ENCODE data around the gene IDI1.
"Not testable (repeated sequence)": the region's sequence is repeated elsewhere in the genome, so short reads cannot be mapped to it uniquely, and the experiment has no call there.

IDI1 gene

DNA sequence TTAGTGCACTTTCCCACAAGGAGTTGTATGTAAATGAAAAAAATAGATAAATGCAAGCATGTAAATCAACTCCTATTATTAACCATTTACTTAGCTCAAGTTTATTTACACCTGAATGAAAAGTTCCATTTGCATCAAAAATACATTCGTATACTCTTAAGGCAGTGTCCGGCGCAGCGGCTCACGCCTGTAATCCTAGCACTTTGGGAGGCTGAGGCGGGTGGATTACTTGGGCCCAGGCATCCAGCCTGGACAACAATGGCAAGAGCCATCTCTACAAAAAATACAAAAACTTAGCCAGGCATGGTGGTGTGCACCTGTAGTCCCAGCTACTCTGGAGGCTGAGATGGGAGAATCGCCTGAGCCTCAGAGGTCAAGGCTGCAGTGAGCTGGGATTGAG lies 19.1 kb downstream of the IDI1 start:
- DNase-seq, result no peak

DNA sequence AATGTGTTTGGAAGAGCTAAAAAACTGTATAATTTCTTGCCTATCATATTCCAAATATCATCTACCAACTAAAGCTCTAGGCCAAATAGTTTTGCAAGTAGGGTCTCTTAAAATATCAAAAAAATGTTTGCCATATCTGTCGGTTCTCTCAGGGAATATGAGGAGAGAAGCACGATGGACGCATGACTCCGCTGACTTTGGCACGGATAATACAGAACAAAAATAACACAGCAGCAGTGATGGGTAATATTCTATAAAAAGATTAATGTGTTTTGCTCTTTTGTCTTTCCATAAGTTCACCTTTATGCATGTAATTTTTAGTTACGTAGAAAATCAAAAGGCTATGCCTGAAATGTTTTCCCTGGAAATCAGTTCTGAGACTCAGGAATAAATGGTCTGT lies 22.3 kb downstream of the IDI1 start:
- no peak for DNase-seq

DNA sequence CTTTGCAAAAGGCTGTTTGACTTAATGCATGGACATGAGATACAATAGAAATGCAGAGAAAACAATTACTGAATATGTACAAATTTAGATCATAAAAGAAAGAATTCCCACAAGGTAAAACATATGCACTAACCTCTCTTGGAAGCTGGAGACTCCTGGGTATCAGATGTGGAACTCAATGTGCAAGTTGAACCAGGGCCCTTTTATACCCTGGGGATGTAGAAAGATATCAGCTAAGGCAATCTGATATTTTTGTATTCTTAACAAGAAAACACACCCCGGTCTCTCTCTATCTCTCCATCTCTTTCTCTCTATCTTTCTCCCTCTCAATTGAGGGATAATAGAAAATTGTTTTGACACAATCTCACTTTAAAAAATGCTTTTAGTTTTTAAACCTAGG lies 23.2 kb downstream of the IDI1 start, which contains the start of gene IDI2:
Gene IDI2 (minus strand): TSS at position 177 of the 400 bp plus-strand sequence. CDS start 1,136 bp downstream, outside the sequence.
- no peak for DNase-seq

DNA sequence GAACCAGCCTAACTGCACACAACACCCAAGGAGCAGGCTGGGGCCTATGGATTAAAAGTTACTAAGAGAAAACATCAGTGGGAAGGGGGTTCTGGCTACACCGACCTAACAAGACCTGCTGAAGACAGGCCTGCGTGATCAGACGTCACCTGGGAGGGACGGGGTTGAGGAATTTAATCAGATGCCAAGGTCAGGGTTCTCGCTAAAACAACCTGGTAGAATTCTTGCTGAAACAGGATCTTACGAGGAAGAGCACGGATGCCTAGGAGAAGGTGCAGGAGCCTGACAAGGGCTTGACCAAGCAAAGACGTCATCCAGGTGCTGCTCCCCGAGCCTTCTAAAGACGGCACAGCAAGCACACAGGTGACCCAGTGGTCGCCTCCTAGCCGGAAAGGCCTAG lies 24.8 kb downstream of the IDI1 start:
- DNase-seq, result no peak

DNA sequence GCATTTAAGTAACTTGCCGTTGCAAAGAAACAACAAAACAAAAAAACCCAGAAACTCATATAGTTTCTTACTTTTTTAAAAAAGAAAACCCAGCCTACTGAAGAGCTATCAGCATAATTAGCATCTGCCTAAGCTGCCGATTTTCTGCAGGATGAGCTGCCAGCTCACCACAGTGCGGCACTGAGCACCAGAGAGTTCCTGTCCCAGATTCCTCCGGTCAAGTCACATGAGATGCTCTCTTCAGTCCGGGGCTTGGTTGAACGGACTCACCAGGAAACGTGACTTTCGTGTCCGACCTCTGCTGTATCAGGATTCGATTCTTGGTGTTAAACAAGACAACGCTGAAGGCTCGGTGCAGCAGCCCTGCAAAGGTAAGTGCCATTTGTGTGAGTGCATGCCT lies 26.5 kb downstream of the IDI1 start:
- no peak for DNase-seq

DNA sequence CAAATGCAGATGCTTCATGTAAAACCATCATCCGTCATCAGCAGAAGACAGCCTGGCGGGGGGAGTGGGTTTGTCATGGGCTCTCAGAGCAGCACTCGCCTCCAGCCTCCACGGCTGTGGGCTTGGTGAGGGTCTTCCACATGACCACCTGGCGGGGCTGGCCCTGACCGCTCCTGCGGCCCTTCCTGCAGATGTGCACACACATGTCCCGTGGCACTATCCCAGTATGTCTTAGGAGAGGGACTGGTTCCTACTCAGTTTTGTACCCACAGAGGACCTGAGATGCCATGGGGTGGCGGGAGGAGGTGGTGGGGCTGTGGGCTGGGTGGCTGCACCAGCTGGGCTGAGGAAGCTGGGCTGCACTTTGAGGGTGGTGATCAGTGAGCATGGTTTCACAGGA lies 28.0 kb downstream of the IDI1 start:
- no peak for DNase-seq

DNA sequence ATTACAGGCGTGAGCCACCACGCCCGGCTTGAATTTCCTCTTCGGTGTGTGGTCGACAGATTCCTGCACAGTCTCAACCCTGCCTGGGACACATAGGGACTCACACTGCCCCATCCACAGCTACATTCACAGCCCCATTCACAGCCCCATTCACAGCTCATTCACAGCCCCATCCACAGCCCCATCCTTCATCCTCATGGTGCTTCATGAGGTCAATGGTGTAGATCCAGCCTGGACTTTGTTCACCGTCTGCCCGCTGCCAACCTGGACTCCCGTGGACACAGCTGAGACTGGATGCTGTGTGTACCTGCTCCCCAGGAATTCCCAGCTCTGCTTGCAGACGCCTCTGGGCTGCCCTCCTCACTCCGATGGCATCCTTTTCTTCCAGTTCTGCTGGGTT lies 28.5 kb downstream of the IDI1 start:
- no peak for DNase-seq

DNA sequence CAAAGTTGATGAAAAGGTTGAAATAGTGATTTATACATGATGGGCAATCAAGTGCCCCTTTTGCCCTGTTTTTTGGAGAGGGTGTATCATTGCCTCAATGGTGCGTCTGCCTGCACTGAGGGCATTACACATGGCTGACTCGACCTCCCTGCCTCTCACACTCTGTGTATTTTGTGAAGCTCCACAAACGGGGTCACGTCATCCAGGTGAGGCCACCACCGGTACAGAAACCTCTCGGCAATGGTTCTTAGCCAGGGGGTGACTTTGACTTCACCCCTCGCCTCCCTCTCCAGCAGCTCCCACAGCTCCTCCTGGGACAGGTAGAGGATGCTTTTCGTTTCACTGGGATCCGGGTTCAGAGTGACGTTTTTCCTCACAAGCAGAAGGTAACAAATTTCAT lies 29.6 kb downstream of the IDI1 start:
- DNase-seq, result no peak

DNA sequence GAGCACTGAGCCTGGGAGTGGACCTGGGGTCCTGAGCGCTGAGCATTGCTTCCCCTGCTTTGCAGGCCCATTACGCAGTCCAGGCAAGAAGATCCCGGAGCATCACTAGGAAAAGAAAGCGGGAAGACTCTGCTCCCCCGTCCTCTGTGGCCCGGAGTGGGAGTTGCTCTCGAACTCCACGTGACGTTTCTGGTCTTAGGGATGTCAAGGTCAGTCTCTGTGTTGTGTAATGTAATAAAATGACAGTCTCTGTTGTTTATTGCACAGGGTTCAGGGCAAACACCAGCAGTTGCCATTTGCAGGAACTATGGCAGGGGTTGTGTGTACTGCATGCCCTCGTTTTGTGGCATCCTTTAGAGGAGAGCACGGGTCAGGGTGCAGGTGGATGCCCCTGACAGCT lies 33.2 kb downstream of the IDI1 start:
- no peak for DNase-seq

DNA sequence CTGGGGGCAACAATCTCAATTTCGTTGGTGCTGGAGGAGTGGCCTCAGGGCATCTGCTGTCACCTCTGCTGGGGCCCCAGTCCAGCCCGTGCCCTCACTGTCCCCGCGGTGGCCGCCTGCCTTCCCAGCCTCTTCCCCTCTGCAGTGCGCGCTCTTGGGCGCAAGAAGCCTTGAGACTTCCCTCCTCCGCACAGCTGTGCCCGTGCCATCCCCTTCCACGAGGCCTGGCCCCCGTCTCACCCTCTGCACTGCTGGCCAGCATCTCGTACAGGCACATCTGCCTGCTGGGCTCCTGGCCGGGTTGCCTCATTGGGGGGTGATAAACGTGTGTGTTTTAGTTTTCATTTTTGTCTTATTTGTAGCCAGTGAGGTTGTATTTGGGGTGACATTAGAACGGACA lies 37.2 kb downstream of the IDI1 start:
- DNase-seq, result no peak

DNA sequence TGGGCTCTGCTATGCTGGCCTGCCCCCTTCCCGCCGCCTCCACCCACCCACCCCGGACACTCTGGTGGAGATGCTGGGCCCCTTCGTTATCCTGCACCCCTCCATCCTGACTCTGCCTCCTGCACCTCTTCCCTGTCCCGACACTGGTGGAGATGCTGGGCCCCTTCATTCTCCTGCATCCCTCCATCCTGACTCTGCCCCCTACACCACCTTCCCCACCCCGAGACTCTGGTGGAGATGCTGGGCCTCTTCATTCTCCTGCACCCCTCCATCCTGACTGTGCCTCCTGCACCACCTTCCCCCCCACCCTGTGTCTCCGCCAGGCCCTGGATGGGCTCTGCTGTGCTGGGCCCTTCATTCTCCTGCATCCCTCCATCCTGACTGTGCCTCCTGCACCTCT lies 38.2 kb downstream of the IDI1 start:
- DNase-seq, result no peak

DNA sequence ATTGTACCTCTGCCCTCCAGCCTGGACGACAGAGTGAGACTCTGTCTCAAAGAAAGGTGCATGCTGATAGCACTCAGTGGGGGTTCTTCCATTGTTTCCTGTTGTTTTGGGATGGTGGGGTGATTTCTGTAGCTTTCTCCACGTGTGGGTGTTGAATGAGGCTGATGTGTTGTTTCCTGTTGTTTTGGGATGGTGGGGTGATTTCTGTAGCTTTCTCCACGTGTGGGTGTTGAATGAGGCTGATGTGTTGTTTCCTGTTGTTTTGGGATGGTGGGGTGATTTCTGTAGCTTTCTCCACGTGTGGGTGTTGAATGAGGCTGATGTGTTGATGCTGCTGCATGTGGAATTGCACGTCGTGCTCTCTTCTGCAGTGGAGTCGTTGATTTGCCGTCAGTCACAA lies 39.0 kb downstream of the IDI1 start:
- not testable (repeated sequence) for DNase-seq

DNA sequence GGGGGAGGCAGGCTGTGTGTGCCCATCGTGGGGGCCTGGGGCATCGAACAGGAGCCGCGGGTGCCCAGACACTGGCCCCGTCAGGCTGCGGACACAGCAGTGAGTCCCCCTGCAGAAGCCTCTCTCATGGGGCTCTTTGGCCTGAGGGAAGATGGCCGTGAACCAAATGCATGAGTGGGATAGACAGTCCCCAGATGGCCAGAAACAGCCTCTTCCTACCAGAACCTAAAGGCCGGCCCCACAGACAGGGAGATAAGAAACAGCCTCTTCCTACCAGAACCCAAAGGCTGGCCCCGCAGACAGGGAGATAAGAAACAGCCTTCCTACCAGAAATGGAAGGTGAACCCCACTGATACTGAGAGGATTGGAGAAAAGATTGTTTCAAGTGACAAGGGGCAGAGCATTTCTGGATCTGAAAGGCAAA lies 39.8 kb downstream of the IDI1 start:
- DNase-seq, result no peak

DNA sequence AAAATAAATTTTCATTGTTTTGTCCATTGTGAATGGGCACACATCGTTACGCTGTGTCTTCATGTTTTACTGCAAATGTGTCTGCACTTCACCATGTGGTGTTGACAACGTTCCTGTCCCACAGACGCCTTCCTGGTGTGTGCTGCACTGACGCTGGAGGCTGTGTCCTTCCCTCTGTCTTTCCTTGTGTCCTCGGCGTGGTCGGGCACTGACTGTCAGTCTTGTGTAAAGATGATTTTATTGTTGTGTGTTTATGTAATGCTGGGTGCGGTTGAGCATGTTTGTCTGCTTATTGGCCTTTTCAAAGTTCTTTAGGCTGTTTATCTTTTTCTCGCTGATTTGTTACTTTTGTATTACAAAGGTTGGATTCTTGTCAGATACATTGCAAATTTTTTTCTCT lies 41.3 kb downstream of the IDI1 start:
- no peak for DNase-seq

DNA sequence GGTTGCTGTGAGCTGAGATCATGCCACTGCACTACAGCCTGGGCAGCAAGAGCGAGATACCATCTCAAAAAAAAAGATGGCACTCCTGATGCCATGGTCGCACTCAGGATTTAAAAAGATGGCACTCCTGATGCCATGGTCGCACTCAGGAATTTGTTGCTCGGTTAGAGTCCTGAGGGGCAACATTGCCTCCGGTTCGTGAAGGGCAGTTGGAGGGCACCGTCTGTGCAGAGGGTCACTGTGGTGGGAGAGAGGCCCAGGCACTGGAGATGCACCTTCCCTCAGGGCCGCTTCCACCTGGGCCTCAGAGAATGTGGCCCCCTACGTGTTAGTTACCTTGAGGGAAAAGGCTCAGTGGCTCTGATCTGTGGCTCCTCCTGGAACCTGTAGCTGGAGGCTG lies 42.3 kb downstream of the IDI1 start:
- DNase-seq, result no peak

DNA sequence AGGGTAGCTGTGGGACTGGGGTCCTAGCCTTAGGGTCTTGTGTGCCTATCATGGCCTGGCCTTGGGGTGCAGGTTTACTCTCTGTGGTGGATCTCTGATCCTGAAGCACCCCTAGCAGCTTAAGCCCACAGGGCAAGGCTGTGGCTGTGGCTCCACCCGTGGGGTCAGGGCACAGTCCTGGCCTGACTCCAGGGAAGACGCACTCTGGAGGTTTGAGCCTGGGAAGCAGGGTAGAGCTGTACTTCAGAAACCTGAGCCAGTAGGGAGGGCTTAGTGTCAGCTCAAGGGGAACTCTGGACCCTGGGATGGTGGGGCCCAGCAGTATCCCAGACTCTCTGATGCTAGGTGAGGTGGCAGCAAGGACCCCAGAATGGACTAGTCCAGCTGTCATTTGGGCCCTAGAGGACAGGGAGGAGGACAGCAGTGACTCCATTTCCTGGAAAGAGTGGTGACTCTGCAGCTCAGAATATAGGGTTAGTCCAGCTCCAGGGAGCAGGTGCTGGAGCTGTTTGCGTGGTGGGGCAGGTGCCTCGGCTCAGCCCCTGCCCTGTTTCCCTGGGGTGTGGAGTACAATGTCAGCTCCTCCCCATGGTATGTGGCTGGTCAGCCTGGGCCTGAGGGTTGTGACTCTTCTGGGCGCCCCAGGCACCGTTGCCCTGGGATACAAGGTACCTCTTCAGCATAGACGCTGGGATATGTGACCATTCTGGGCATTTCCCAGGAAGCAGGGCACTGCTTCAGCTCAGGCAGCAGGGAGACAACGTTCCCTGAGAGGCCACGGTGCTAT lies 44.8 kb downstream of the IDI1 start:
- no peak for DNase-seq

DNA sequence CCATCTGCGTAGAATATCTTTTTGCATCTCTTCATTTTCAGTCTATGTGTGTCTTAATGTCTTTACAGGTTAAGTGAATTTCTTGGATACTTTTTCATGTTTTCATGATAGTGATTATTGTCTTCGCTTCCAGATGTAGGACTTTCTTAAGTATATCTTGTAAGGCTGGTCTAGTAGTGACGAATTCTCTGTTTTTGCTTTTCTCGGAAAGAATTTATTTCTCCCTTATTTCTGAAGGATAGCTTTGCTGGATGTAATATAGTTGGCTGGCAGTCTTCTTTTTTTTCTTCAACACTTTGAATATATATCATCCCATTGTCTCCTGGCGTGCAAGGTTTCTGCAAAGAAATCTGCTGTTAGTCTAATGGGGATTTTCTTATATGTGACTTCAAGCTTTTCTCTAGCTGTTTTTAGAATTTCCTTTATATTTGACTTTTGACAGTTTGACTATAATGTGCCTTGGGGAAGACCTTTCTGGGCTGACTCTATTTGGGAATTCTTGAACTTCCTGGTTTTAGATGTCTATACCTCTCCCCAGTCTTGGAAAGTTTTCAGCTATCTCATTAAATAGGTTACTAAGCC lies 46.4 kb downstream of the IDI1 start:
- no peak for DNase-seq

DNA sequence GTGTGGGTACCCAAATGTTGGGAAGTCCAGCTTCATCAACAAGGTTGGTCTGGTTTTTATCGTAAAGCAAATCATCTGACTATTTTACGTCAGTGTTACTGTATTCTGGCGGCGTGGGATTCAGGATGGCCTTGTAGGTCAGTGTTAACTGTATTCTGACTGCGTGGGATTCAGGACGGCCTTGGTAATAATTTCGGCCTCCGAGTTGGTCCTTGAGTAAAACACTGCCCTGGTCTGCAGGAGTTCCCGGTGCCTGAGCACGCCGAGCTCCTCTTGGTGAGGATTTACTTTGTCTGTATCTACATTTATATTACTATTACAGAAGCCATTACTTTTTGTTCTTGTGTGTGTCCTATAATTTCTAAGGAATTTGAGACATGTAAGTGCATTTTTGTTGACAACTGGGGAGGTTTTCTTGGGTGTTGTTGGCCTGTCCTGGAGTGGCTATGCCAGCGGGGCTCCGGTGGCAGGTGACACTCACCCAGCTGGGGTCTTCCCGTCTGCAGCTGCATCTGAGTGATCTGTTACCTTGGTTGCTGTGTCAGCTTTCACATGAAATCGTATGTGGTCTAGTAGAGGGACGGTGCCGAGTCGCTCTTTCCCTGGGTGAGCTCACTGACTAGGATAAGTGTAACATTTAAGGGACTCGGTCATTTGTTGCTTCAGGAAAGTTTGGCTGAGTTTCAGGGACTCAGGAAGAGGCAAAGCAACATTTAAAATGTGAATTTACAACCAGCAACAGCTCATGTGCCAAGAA lies 51.5 kb downstream of the IDI1 start:
- no peak for DNase-seq

DNA sequence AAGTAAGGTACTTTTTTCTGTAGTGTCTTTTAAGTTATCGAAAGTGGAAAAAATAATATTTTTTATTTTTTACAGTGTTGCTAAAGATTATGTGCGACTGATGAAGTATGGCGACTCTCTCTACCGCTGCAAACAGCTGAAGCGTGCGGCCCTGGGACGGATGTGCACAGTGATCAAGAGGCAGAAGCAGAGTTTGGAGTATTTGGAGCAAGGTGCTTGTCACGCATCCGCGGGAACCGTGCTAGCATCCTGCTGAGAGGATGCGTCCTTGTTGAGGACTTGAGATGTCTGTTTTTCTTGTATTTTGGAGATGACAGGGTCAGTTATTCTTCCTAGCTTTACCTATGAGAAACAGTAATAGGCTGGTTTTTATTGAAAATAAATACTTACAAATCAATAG lies 52.9 kb downstream of the IDI1 start:
- DNase-seq, result no peak

DNA sequence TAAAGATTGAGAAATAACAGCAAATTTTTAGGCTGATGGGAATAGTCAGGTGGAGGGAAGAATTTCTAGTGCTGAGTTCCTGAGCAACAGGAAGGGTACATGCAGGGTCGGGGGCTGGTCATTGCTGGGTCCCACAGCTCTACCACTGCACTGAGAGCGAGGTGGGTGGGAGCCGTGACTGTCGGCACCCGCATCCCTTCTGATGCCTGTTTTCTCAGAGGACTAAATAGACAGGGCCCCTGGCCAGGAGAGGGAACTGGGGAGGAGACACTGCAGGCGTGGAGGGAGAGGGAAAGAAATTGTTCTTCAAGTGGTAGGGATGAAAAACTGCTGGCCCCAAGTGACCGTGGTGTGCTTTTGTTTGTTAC lies 53.4 kb downstream of the IDI1 start:
- DNase-seq, result no peak

DNA sequence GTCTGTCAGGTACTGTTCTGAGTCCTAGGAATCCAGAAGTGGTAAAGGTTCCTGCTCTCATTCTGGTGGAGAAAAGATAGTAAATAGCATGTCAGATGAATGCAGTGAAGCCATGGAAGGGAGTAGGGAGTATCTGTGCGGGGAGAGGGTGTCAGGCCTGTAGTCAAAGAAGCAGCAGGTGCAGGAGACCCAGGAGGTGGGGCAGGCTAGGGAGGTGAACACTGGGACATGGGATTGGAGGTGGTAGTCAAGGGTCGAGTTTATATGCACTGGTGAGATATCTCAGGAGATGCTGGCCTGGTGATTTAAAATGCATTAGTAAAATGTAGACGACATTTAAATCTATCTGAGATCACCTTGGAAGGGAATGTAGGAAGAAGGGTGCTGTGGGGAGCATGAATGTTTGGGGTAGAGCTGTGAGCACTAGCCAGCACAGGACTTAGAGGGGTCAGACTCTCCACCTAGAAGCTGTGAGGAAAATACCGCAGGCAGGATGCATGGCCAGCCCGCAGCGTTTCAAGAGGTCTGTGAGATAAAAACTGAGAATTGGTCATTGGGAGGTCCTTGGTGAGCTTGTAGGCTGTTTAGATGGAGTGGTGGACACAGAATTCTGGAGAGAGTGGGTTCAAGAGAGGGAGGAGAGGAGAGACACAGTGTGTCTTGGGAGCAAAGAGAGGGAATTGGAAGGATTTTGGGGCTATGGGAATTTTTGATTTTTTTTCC lies 53.9 kb downstream of the IDI1 start:
- DNase-seq, result no peak

DNA sequence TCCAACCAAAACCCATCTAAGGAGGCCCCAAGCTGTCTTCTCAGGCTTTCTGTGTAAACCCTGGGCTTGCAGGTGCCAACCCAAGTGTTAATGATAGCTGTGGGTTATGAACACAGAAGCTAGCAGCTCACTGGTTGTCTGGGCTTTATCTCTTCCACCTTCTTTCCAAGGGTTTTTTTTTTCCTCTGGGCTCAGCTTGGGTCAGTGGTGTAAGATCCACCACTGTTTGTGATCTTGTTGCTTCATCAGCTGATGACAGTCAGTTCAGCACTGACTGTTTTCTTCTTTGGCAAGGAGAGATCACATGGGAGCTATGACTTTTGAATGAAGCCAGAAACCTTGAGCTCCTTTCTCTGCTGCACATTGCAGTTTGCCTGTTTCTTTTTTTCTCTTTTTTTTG lies 56.0 kb downstream of the IDI1 start:
- DNase-seq, result no peak

DNA sequence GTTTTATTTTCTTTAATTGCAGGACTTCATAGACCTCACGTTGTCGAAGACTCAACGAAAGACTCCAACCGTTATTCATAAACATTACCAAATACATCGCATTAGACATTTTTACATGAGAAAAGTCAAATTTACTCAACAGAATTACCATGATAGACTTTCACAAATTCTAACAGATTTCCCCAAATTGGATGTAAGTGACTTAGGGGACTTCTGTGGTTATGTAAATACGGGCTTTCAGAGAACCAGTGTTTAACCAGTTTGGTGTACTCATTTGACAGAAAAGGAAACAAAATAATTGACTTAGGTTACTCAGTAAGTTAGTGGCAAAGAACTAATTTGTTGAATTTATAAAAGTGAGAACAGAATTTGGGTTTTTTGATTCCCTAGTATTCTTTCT lies 56.5 kb downstream of the IDI1 start:
- DNase-seq, result no peak

DNA sequence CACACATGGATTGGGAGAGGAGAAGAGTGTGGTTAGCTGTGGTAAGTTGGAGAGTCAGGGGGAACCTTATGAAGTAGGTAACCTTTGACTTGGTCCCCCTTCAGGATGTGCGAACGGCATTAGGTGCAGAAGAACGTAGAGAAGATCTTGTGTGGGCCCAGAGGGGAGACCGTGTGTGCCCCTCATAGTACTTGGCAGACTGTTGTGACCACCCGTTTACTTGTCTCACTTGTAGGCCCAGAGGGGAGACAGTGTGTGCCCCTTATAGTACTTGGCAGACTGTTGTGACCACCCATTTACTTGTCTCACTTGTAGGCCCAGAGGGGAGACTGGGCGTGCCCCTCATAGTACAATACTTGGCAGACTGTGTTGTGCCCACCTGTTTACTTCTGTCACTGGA lies 58.1 kb downstream of the IDI1 start:
- DNase-seq, result no peak

Data from NCI-H1417 treated with DMSO at 0.1 percent for 48 hours (cell line).